Effector memory CD4-positive, alpha-beta T cell (primary cell): ENCODE results near the gene TMEM126B.

ENCODE experiments used
- DNase-seq, 3 donors: peaks; one replicate each; pipeline ENCODE4 v3.0.0-alpha.2; 2020
- H3K27ac ChIP-seq: 2 replicates; pipeline ENCODE4 v1.7.0; 2013; ENCODE audit warnings: mild to moderate bottlenecking, low read length, moderate library complexity; ENCODE audit not compliant: insufficient read depth, poor library complexity, severe bottlenecking
- H3K27me3 ChIP-seq: replicated peaks from 2 replicates; pipeline ENCODE4 v1.7.0; 2013; ENCODE audit warnings: mild to moderate bottlenecking, low read length; ENCODE audit not compliant: insufficient read depth, control insufficient read depth, poor library complexity, severe bottlenecking
- H3K36me3 ChIP-seq: 2 replicates; pipeline ENCODE4 v1.7.0; 2013; ENCODE audit warnings: mild to moderate bottlenecking, low read length, moderate library complexity; ENCODE audit not compliant: control insufficient read depth, insufficient read depth
- H3K4me1 ChIP-seq: 2 replicates; pipeline ENCODE4 v1.7.0; 2013; ENCODE audit warnings: low read length, mild to moderate bottlenecking; ENCODE audit not compliant: control insufficient read depth, insufficient read depth, poor library complexity, severe bottlenecking
- H3K4me3 ChIP-seq: 2 replicates; pipeline ENCODE4 v1.7.0; 2013; ENCODE audit warnings: low read length, low read depth, mild to moderate bottlenecking; ENCODE audit not compliant: insufficient read depth, poor library complexity, severe bottlenecking
- H3K9me3 ChIP-seq: 2 replicates; pipeline ENCODE4 v1.7.0; 2013; ENCODE audit warnings: mild to moderate bottlenecking, low read length, moderate library complexity; ENCODE audit not compliant: control insufficient read depth
- total RNA-seq, 3 donors: gene quantifications; one replicate each; lab custom pipeline; 2026; lab: John Stamatoyannopoulos, UW

Gene TMEM126B
- 12.7 to 18.7 (median 14.7) reads per million in 3 donors for total RNA-seq

GRCh38 chr11:85627998-85628770 is at the start of gene TMEM126B:
TMEM126B (plus strand) TSS chr11:85628593; CDS start chr11:85628608, 15 bp downstream.
- H3K27ac ChIP-seq = peak within 1 kb of the TSS; percentile 78

GRCh38 chr11:85582111-85582510 is 46.3 kb upstream of the TMEM126B start:
- Histone ChIP-seq H3K4me3 (no peak overlapping the region), H3K4me1 (no peaks in the 10 kb centered on the region), H3K9me3 (no peaks in the 10 kb centered on the region), H3K27ac (no peak overlapping the region), H3K36me3 (no peaks in the 10 kb centered on the region), H3K27me3 (no peaks in the 10 kb centered on the region)
- DNase-seq = no peak

More at GRCh38 chr11:85627998-85628770, at the start of gene TMEM126B:
- peaks cover 9% of the 10 kb centered on the region for H3K4me1 ChIP-seq
- no peaks in the 10 kb centered on the region for H3K27me3 ChIP-seq
- no peaks in the 10 kb centered on the region for H3K9me3 ChIP-seq
- DNase-seq = peak; percentile 89 to 93 (median 92)
- peak within 1 kb of the TSS; percentile 71 for H3K4me3 ChIP-seq
- no peaks in the 10 kb centered on the region for H3K36me3 ChIP-seq

GRCh38 chr11:85589373-85589772 is 39.0 kb upstream of the TMEM126B start:
- Histone ChIP-seq H3K36me3 (no peaks in the 10 kb centered on the region), H3K9me3 (no peaks in the 10 kb centered on the region), H3K27ac (no peak overlapping the region), H3K27me3 (no peaks in the 10 kb centered on the region), H3K4me1 (no peaks in the 10 kb centered on the region), H3K4me3 (no peak overlapping the region)
- no peak for DNase-seq

GRCh38 chr11:85590848-85591483 is 37.4 kb upstream of the TMEM126B start:
- H3K36me3 ChIP-seq = no peaks in the 10 kb centered on the region
- no peak for DNase-seq

GRCh38 chr11:85595285-85595884 is 33.0 kb upstream of the TMEM126B start:
- Histone ChIP-seq H3K4me1 (no peaks in the 10 kb centered on the region), H3K9me3 (no peaks in the 10 kb centered on the region), H3K27ac (no peak overlapping the region), H3K36me3 (no peaks in the 10 kb centered on the region), H3K27me3 (no peaks in the 10 kb centered on the region), H3K4me3 (no peak overlapping the region)
- DNase-seq = no peak

More at GRCh38 chr11:85590848-85591483, 37.4 kb upstream of the TMEM126B start:
- H3K9me3 ChIP-seq = no peaks in the 10 kb centered on the region
- no peak overlapping the region for H3K27ac ChIP-seq
- no peaks in the 10 kb centered on the region for H3K4me1 ChIP-seq
- no peak overlapping the region for H3K4me3 ChIP-seq
- no peaks in the 10 kb centered on the region for H3K27me3 ChIP-seq

GRCh38 chr11:85596886-85597285 is 31.5 kb upstream of the TMEM126B start:
- no peaks in the 10 kb centered on the region for H3K4me1 ChIP-seq
- H3K27me3 ChIP-seq = no peaks in the 10 kb centered on the region
- no peaks in the 10 kb centered on the region for H3K9me3 ChIP-seq
- no peak overlapping the region for H3K4me3 ChIP-seq
- no peak for DNase-seq
- H3K36me3 ChIP-seq = no peaks in the 10 kb centered on the region
- no peak overlapping the region for H3K27ac ChIP-seq

- no peak overlapping the region for H3K27ac ChIP-seq
- H3K9me3 ChIP-seq = no peaks in the 10 kb centered on the region
- no peaks in the 10 kb centered on the region for H3K27me3 ChIP-seq
- no peaks in the 10 kb centered on the region for H3K36me3 ChIP-seq
- H3K4me1 ChIP-seq = no peaks in the 10 kb centered on the region
- H3K4me3 ChIP-seq = no peak overlapping the region
- DNase-seq = no peak
Measured at GRCh38 chr11:85599083-85599482, 29.3 kb upstream of the TMEM126B start.

GRCh38 chr11:85602526-85603213 is 25.7 kb upstream of the TMEM126B start:
- DNase-seq = no peak

GRCh38 chr11:85603220-85603619 is 25.2 kb upstream of the TMEM126B start:
- no peaks in the 10 kb centered on the region for H3K27me3 ChIP-seq
- no peak overlapping the region for H3K4me3 ChIP-seq
- no peaks in the 10 kb centered on the region for H3K9me3 ChIP-seq
- no peaks in the 10 kb centered on the region for H3K4me1 ChIP-seq
- no peak for DNase-seq
- H3K27ac ChIP-seq = no peak overlapping the region
- H3K36me3 ChIP-seq = no peaks in the 10 kb centered on the region

More at GRCh38 chr11:85602526-85603213, 25.7 kb upstream of the TMEM126B start:
- H3K27ac ChIP-seq = no peak overlapping the region
- no peak overlapping the region for H3K4me3 ChIP-seq
- H3K9me3 ChIP-seq = no peaks in the 10 kb centered on the region
- no peaks in the 10 kb centered on the region for H3K27me3 ChIP-seq
- no peaks in the 10 kb centered on the region for H3K36me3 ChIP-seq
- no peaks in the 10 kb centered on the region for H3K4me1 ChIP-seq
